GM23338 (cell line): ENCODE data around the gene DUSP10. TPM values are rescaled to one million over a fixed set of nuclear protein-coding genes. Genes with fewer than 3 reads are reported as not detected.

Experiments used
- ATAC-seq: fragments of 200-7000 bp; cut with Tn5 transposase; 3 replicates; pipeline ENCODE4 v1.9.1; 2020
- DNase-seq: peaks from one replicate; pipeline ENCODE4 v3.0.0-alpha.2; 2015; ENCODE audit warnings: low spot score
- H2AFZ ChIP-seq: fragments of 200-600 bp; sonication (generic); 2 replicates; pipeline ENCODE4 v1.8.0; 2016; ENCODE audit warnings: antibody characterized with exemption, mild to moderate bottlenecking, moderate library complexity
- H3F3A ChIP-seq: fragments of 200-600 bp; sonication (generic); replicated peaks from 2 replicates; pipeline ENCODE4 v1.8.0; 2017; ENCODE audit warnings: antibody characterized with exemption, mixed run types, low read depth
- H3K27ac ChIP-seq: fragments of 200-600 bp; sonication (generic); 2 replicates; pipeline ENCODE4 v1.6.1; 2016; ENCODE audit warnings: low read depth
- H3K27me3 ChIP-seq: fragments of 200-600 bp; sonication (generic); 2 replicates; pipeline ENCODE4 v1.8.0; 2016; ENCODE audit warnings: mild to moderate bottlenecking, mixed run types, moderate library complexity; ENCODE audit not compliant: insufficient read depth
- H3K36me3 ChIP-seq: fragments of 200-600 bp; sonication (generic); 2 replicates; pipeline ENCODE4 v1.8.0; 2016; ENCODE audit warnings: mild to moderate bottlenecking; ENCODE audit not compliant: insufficient read depth
- H3K4me1 ChIP-seq: fragments of 200-600 bp; sonication (generic); 2 replicates; pipeline ENCODE4 v1.8.0; 2016; ENCODE audit warnings: mild to moderate bottlenecking, moderate library complexity; ENCODE audit not compliant: insufficient read depth
- H3K4me2 ChIP-seq: fragments of 200-600 bp; sonication (generic); 2 replicates; pipeline ENCODE4 v1.7.1; 2017; ENCODE audit warnings: mixed run types
- H3K4me3 ChIP-seq: fragments of 200-600 bp; sonication (generic); 2 replicates; pipeline ENCODE4 v1.6.1; 2016; ENCODE audit warnings: mixed run types
- H3K79me2 ChIP-seq: fragments of 200-600 bp; sonication (generic); replicated peaks from 2 replicates; pipeline ENCODE4 v1.8.0; 2017; ENCODE audit warnings: mild to moderate bottlenecking; ENCODE audit not compliant: insufficient read depth
- H3K9me2 ChIP-seq: fragments of 200-600 bp; sonication (generic); 2 replicates; pipeline ENCODE4 v1.8.0; 2017; ENCODE audit not compliant: insufficient read depth
- H4K20me1 ChIP-seq: fragments of 200-600 bp; sonication (generic); replicated peaks from 2 replicates; pipeline ENCODE4 v1.8.0; 2017; ENCODE audit warnings: mild to moderate bottlenecking; ENCODE audit not compliant: insufficient read depth
- H3K27ac Mint-ChIP-seq: 2 replicates; pipeline ENCODE4 v1.8.0; 2020; ENCODE audit warnings: inconsistent platforms, mild to moderate bottlenecking, moderate library complexity, mixed read lengths
- H3K27me3 Mint-ChIP-seq: 3 replicates; pipeline ENCODE4 v1.8.0; 2022; ENCODE audit warnings: low read depth, mild to moderate bottlenecking, moderate library complexity, mixed read lengths, inconsistent platforms; ENCODE audit not compliant: insufficient read depth, poor library complexity
- H3K36me3 Mint-ChIP-seq: 3 replicates; pipeline ENCODE4 v1.8.0; 2021; ENCODE audit warnings: low read depth, mild to moderate bottlenecking, inconsistent platforms, moderate library complexity, mixed read lengths
- H3K4me1 Mint-ChIP-seq: 3 replicates; pipeline ENCODE4 v1.8.0; 2020; ENCODE audit warnings: mild to moderate bottlenecking, inconsistent platforms, mixed read lengths
- H3K4me3 Mint-ChIP-seq: 3 replicates; pipeline ENCODE4 v1.8.0; 2021; ENCODE audit warnings: moderate library complexity, mild to moderate bottlenecking, inconsistent platforms, mixed read lengths
- H3K9me3 Mint-ChIP-seq: 3 replicates; pipeline ENCODE4 v1.8.0; 2020; ENCODE audit warnings: moderate library complexity, mild to moderate bottlenecking, inconsistent platforms, mixed read lengths
- CTCF ChIP-seq, 2 experiments: fragments of 200-600 bp in 1 of 2; sonication (generic) in 1 of 2; conservative IDR thresholded peaks; 2 replicates each; pipeline versions ENCODE4 v1.5.1 to v1.6.1; 2016 to 2017; ENCODE audit warnings: antibody characterized with exemption in 2 of 2, low read depth in 2 of 2, mild to moderate bottlenecking in 2 of 2, moderate library complexity in 1 of 2
- ETS1 ChIP-seq: IDR thresholded peaks from 2 replicates; pipeline ENCODE4 v1.6.1; 2016; ENCODE audit warnings: antibody characterized with exemption
- EZH2 ChIP-seq: fragments of 200-600 bp; sonication (generic); IDR thresholded peaks from one replicate; pipeline ENCODE4 v1.8.0; 2017; ENCODE audit warnings: antibody characterized with exemption, mild to moderate bottlenecking, low read depth; ENCODE audit not compliant: unreplicated experiment
- EZH2phosphoT487 ChIP-seq: fragments of 200-600 bp; sonication (generic); IDR thresholded peaks from one replicate; pipeline ENCODE4 v1.8.1; 2018; ENCODE audit warnings: antibody characterized with exemption; ENCODE audit not compliant: unreplicated experiment
- JUNB ChIP-seq: IDR thresholded peaks from one replicate; pipeline ENCODE4 v1.6.1; 2016; ENCODE audit warnings: antibody characterized with exemption; ENCODE audit not compliant: unreplicated experiment
- NANOG ChIP-seq: IDR thresholded peaks from 2 replicates; pipeline ENCODE4 v1.6.1; 2016; ENCODE audit warnings: antibody characterized with exemption, borderline replicate concordance
- POLR2AphosphoS5 ChIP-seq: IDR thresholded peaks from 2 replicates; pipeline ENCODE4 v1.6.1; 2016; ENCODE audit warnings: antibody characterized with exemption, low read depth
- REST ChIP-seq: IDR thresholded peaks from one replicate; pipeline ENCODE4 v1.6.1; 2018; ENCODE audit warnings: antibody characterized with exemption; ENCODE audit not compliant: unreplicated experiment
- STAT1 ChIP-seq: IDR thresholded peaks from one replicate; pipeline ENCODE4 v1.6.1; 2016; ENCODE audit warnings: antibody characterized with exemption; ENCODE audit not compliant: unreplicated experiment
- ZNF114 ChIP-seq: fragments of 250-450 bp; sonication (Bioruptor Pico); IDR thresholded peaks from 2 replicates; pipeline ENCODE4 v1.5.0; 2020; ENCODE audit warnings: mild to moderate bottlenecking, moderate library complexity
- ZNF331 ChIP-seq: fragments of 250-450 bp; sonication (Bioruptor Pico); IDR thresholded peaks from 2 replicates; pipeline ENCODE4 v1.5.0; 2020; ENCODE audit warnings: low read depth, mild to moderate bottlenecking, moderate library complexity
- polyA plus RNA-seq: library from polyadenylated mRNA; unstranded; fragments of >200 nt; fragmentation: Nextera tagmentation; extraction: Ambion mirVana; gene quantifications from 2 replicates; pipeline ENCODE4 v1.2.1, GENCODE V29; 2016
- total RNA-seq: library from RNA; depleted of rRNA; stranded (reverse); fragments of >200 nt; shearing (Covaris generic); gene quantifications from 2 replicates; pipeline ENCODE4 v1.2.3, GENCODE V29; 2014

The DUSP10 gene
- total and polyA plus RNA-seq, 2 experiments from 2014 or later, result 1.5 to 1.6 TPM

- Histone ChIP-seq H3K27ac (no peak overlapping the region), H2AFZ (no peak overlapping the region), H3K27me3 (peaks cover 4% of the 10 kb centered on the region; the same call in 1 of the 2 replicates), H3K4me3 (no peak overlapping the region), H3K4me2 (no peak overlapping the region), H3F3A (no peaks in the 10 kb centered on the region), H3K36me3 (no peaks in the 10 kb centered on the region), H3K9me2 (no peaks in the 10 kb centered on the region; the same call in 1 of the 2 replicates), H3K4me1 (peaks cover 3% of the 10 kb centered on the region; the same call in 1 of the 2 replicates), H3K79me2 (no peaks in the 10 kb centered on the region), H4K20me1 (no peaks in the 10 kb centered on the region)
- H3K27me3 Mint-ChIP-seq, result peaks cover 6% of the 10 kb centered on the region
- DNase-seq, result peak; percentile 14
- H3K36me3 Mint-ChIP-seq, result peaks cover 1% of the 10 kb centered on the region; the same call in 2 of the 3 replicates
- no peak for ATAC-seq
- no peak for TF ChIP-seq NANOG
- TF ChIP-seq ZNF331 (CRISPR knock-in tag), result no peak
- TF ChIP-seq JUNB, result no peak
- TF ChIP-seq REST, result no peak
- no peak for TF ChIP-seq ETS1
- no peak for TF ChIP-seq STAT1
- TF ChIP-seq POLR2AphosphoS5, result no peak
- no peak for TF ChIP-seq EZH2
- no peak for TF ChIP-seq EZH2phosphoT487
- TF ChIP-seq CTCF (conservative IDR thresholded peaks at IDR 0.05; ENCODE audit: low read depth in 2 of 2), result no peak
- TF ChIP-seq ZNF114 (CRISPR knock-in tag), result no peak
- no peak overlapping the region for H3K4me3 Mint-ChIP-seq
- H3K27ac Mint-ChIP-seq, result no peak overlapping the region
- peaks cover 5% of the 10 kb centered on the region for H3K9me3 Mint-ChIP-seq
- peaks cover 9% of the 10 kb centered on the region for H3K4me1 Mint-ChIP-seq
Observed at GRCh38 chr1:221708987-221709386, 32.9 kb downstream of the DUSP10 start.
